Mucosa of descending colon (tissue), 3 donors: ENCODE data around the gene S100A4. TPM values are rescaled to one million over a fixed set of nuclear protein-coding genes. Genes with fewer than 3 reads are reported as not detected.
A peak's percentile ranks its signal among the peaks of the same experiment; 100 is the strongest.
"Not testable (repeated sequence)": the region's sequence is repeated elsewhere in the genome, so short reads cannot be mapped to it uniquely, and the experiment has no call there.

ENCODE experiments used
- ATAC-seq: fragments of 200-7000 bp; cut with Tn5 transposase; one replicate; pipeline ENCODE4 v1.9.1; 2020; ENCODE audit warnings: mild to moderate bottlenecking, moderate library complexity
- DNase-seq, 3 donors: peaks; one replicate each; pipeline ENCODE4 v3.0.0-alpha.2; 2020
- H3K36me3 ChIP-seq: fragments of 200-600 bp; one replicate; pipeline ENCODE4 v1.8.0; 2021; ENCODE audit warnings: low read depth, mild to moderate bottlenecking
- H3K4me1 ChIP-seq: fragments of 200-600 bp; one replicate; pipeline ENCODE4 v1.8.0; 2021; ENCODE audit warnings: low read depth, mild to moderate bottlenecking
- H3K4me3 ChIP-seq: fragments of 200-600 bp; one replicate; pipeline ENCODE4 v1.8.0; 2021; ENCODE audit warnings: mild to moderate bottlenecking
- H3K9me3 ChIP-seq: fragments of 200-600 bp; one replicate; pipeline ENCODE4 v1.8.0; 2021; ENCODE audit warnings: mild to moderate bottlenecking
- CTCF ChIP-seq: fragments of 200-600 bp; IDR thresholded peaks from one replicate; pipeline ENCODE4 v1.8.0; 2022; ENCODE audit warnings: antibody characterized with exemption, mild to moderate bottlenecking
- intact Hi-C, 2 donors: fragments of 100-400 bp; cut with DNase I in 1 of 2; cut with micrococcal nuclease in 1 of 2; formaldehyde crosslinking; loops; one replicate each; pipeline versions ENCODE4 v1.11.0 to v1.11.1; 2022; cut with DNase I, micrococcal nuclease
- total RNA-seq, 3 donors: library from RNA; stranded (reverse); fragmentation: NEBNext Ultra II Directional in 2 of 3; extraction: Animal tissue kit (Norgen Biotek cat#: 25700) in 2 of 3; gene quantifications; one replicate each; pipeline versions ENCODE4 v1.2.1 to v1.2.4, GENCODE V29; 2021 to 2023
- donor health status: DM: no; HTN: no; CAD: no; lungs with moderate emphysema.
- donor health status: DM: no; HTN: no; CAD: no.
- donor health status: DM: no; HTN: yes; CAD: no.

The S100A4 gene
- total RNA-seq, 3 donors from 2014 or later = 28.9 to 176 (median 141) TPM

DNA sequence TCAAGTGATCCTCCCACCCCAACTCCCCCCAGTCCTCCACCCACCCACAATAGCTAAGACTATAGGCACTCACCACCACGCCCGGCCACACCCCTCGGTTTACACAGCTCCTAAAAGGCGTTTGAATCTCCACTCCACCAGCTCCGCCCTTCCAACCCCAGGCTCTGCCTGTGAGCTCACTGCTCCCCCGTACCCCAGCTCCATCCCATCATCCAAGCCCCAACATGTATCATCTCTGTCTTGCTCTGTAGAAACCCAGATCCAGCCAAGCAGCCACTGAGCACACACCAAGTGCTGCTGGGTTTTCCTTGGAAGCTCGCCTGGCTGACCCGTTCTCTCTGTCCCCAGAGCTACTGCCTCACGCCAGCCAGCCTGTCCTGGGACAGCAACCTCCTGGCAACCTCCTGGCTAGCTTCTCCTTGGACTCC is 32.0 kb upstream of the S100A4 start:
- Histone ChIP-seq H3K4me3 (no peak overlapping the region), H3K9me3 (peaks cover 2% of the 10 kb centered on the region), H3K4me1 (peaks cover 14% of the 10 kb centered on the region), H3K36me3 (no peaks in the 10 kb centered on the region)
- ATAC-seq (peak; percentile 76), DNase-seq (peak in 2 of 3 donors; percentile 73 to 76)
- intact Hi-C loops = no loop called here
- TF ChIP-seq CTCF = no peak

DNA sequence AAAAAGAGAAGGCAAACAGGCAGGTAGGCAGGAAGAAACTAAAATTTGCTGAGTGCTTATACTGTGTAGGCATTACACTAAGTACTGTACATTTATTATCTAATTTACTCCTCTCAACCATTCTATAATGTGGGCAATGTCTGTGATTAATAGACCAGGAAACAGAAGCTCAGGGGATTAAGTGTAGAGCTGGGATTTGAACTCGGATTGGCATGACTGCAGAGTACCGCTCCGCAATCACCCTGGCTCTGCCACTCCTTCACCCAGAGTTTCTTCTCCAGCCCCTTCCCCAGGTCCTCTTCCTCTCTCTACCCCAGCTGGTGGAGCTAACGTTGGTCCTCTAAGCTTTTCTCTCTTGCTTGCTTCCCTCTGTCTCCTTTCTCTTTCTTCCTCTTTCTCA is 31.5 kb upstream of the S100A4 start:
- TF ChIP-seq CTCF = no peak
- H3K4me1 ChIP-seq = peaks cover 14% of the 10 kb centered on the region
- ATAC-seq (no peak), DNase-seq (no peak)
- peaks cover 2% of the 10 kb centered on the region for H3K9me3 ChIP-seq
- H3K4me3 ChIP-seq = no peak overlapping the region
- intact Hi-C loops = no loop called here
- no peaks in the 10 kb centered on the region for H3K36me3 ChIP-seq

GRCh38 chr1:153575497-153575896 is 29.9 kb upstream of the S100A4 start:
- H3K4me3 ChIP-seq, intact Hi-C loops, ATAC-seq, H3K9me3 ChIP-seq, H3K36me3 ChIP-seq, DNase-seq: not testable (repeated sequence)
- peaks cover 14% of the 10 kb centered on the region for H3K4me1 ChIP-seq

DNA sequence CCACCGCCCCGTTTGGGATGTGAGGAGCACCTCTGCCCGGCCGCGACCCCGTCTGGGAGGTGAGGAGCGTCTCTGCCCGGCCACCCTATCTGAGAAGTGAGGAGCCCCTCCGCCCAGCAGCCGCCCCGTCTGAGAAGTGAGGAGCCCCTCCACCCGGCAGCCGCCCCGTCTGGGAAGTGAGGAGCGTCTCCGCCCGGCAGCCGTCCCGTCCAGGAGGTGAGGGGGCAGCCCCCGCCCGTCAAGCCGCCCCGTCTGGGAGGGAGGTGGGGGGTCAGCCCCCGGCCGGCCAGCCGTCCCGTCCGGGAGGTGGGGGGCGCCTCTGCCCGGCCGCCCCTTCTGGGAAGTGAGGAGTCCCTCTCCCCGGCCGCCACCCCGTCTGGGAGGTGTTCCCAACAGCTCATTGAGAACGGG is 29.5 kb upstream of the S100A4 start:
- H3K4me3 ChIP-seq, ATAC-seq, H3K36me3 ChIP-seq, H3K9me3 ChIP-seq, intact Hi-C loops: not testable (repeated sequence)
- peaks cover 14% of the 10 kb centered on the region for H3K4me1 ChIP-seq
- peak in 1 of 3 donors; percentile 49 for DNase-seq

DNA sequence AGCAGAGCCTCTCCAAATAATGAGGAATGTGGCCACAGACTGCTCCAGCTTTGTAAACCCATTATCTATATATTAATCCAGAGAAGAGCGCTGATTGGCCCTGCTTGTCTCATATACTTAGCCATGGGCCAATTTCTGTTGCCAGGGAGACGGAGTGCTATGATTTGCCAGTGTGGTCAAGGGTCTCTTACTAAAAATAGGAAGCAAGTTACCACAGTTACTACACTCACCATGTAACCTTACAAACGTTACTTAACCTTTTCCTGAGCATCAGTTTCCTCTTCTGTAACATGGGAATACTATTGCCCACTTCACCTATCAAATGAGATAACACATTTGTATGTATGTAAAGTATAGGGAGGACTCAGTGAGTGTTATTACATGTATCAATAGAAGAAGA is 27.7 kb upstream of the S100A4 start:
- Histone ChIP-seq H3K9me3 (peaks cover 2% of the 10 kb centered on the region), H3K4me3 (no peak overlapping the region), H3K36me3 (no peaks in the 10 kb centered on the region), H3K4me1 (peaks cover 15% of the 10 kb centered on the region)
- intact Hi-C loops = no loop called here
- no peak for TF ChIP-seq CTCF
- DNase-seq (no peak), ATAC-seq (no peak)

- no peaks in the 10 kb centered on the region for H3K36me3 ChIP-seq
- peaks cover 2% of the 10 kb centered on the region for H3K9me3 ChIP-seq
- no peak overlapping the region for H3K4me3 ChIP-seq
- intact Hi-C loops = no loop called here
- H3K4me1 ChIP-seq = peaks cover 20% of the 10 kb centered on the region
- peak; percentile 67 for TF ChIP-seq CTCF
- DNase-seq (peak; percentile 83 to 93 (median 91)), ATAC-seq (peak; percentile 85)
These were observed 27.0 kb upstream of the S100A4 start for GRCh38 chr1:153572569-153573015.

- TF ChIP-seq CTCF = no peak
- intact Hi-C loops = no loop called here
- no peak for ATAC-seq
These were observed 26.1 kb upstream of the S100A4 start for GRCh38 chr1:153571706-153572105.

More at GRCh38 chr1:153571706-153572105, 26.1 kb upstream of the S100A4 start:
- no peak for DNase-seq
- H3K9me3 ChIP-seq = peaks cover 2% of the 10 kb centered on the region
- no peak overlapping the region for H3K4me3 ChIP-seq
- no peaks in the 10 kb centered on the region for H3K36me3 ChIP-seq
- peaks cover 22% of the 10 kb centered on the region for H3K4me1 ChIP-seq
